ENCODE measurements around the gene IFNA6.

The IFNA6 gene

DNA sequence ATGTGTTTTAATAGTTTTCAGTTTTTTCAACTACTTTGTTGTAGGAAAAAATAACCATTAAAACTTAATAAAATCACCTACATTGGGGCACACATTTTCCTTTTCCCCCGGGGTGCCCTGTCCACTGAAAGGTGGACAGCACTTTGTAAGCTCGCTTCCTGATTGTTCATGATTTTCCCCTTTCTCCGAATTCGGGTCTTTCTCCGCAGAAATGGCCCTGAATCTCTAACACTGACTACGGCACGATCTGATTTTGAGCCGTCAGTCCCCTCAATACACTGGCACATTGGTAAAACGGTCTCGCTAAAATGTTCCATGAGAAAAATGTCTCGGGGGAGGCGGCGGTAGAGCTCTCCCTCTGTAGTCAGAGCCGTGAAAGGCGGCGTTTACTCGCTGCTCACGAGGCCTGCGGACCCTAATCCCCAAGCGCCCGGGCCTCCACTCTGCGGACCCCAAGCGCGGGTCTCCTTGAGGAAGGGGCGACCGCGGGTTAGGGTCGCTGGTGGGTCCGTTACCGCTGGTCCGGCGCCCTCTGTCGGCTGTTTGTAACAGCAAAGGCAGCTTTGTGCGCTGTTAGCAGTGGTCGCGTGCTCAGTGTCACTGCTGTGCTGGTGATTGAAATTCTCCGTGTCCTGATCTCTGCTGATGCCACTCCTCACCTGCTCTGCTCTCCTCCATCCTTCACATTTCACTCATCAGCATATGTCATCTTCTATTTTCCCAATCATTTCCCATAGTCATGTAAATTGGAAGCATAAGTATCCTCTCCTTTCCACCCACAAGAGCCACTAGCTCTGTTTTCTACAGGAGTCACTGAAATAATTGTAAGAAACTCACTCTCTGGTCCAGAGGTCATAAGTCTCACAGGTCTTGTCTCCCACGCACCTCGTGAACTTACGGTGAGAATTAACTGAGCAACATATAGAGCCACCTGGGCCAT is 45.4 kb upstream of the IFNA6 start:
- DNase-seq (ENCODE audit: low read depth in 1 of 2, low spot score in 1 of 2): peak in 1 of 2 experiments; percentile 25

DNA sequence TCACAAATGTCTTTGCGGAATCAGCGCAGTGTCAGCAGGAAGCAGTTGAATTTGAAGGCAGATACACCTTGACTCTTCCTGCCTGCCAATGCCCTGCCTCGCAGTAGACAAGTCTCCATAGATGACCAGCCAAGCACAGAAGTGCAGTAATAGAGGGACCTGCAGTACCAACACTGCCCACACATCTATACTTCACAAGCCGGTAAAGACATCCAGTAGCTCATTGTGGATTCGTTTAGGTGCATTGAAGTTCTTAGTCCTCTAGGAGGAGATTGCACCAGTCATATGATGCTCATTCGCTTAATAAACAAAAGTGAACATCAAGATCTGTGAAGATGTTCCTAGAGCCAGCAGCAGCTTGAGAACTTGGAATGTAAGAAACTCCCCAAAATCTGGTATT is 41.6 kb upstream of the IFNA6 start:
- no peak for DNase-seq (ENCODE audit: low read depth in 1 of 2, low spot score in 1 of 2)

More for the DNA sequence above, 45.4 kb upstream of the IFNA6 start:
- H3K27ac ChIP-seq (replicated peaks): no peak overlapping the region
- H3K4me3 ChIP-seq (replicated peaks; ENCODE audit: insufficient read depth, low read length): peak overlapping the region; percentile 55
- H3K27me3 ChIP-seq (ENCODE audit: insufficient read depth, poor library complexity, severe bottlenecking): no peaks in the 10 kb centered on the region
- no peak for TF ChIP-seq GABPA (IDR thresholded peaks at IDR 0.05; ENCODE audit: low read depth)
- TF ChIP-seq, protein P1, sequence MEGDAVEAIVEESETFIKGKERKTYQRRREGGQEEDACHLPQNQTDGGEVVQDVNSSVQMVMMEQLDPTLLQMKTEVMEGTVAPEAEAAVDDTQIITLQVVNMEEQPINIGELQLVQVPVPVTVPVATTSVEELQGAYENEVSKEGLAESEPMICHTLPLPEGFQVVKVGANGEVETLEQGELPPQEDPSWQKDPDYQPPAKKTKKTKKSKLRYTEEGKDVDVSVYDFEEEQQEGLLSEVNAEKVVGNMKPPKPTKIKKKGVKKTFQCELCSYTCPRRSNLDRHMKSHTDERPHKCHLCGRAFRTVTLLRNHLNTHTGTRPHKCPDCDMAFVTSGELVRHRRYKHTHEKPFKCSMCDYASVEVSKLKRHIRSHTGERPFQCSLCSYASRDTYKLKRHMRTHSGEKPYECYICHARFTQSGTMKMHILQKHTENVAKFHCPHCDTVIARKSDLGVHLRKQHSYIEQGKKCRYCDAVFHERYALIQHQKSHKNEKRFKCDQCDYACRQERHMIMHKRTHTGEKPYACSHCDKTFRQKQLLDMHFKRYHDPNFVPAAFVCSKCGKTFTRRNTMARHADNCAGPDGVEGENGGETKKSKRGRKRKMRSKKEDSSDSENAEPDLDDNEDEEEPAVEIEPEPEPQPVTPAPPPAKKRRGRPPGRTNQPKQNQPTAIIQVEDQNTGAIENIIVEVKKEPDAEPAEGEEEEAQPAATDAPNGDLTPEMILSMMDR (IDR thresholded peaks at IDR 0.05; ENCODE audit: insufficient read depth, low read length): peak; percentile 31

DNA sequence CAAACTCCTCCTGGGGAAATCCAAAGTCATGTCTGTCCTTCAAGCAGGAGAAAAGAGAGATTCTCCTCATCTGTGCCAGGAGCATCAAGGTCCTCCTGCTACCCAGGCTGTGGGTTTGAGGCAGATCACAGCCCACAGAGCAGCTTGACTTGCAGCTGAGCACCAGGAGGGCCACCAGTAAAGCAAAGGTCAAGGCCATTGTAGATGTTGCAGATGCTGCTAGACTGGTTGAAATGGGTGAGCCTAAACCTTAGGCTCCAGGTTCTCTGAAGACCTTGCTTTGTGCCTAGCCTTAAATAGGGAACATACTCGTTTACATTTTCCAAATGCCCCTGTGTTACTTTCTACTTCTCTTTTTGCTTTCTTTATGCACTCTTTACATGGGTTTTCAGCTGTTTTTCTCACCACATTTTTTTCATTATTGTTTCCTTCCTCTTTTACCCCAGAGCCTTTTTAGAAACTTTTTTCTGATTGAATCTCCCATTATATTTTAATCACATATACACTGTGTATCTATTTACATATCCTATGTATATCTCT is 34.5 kb upstream of the IFNA6 start, which contains the start of gene IFNA2:
Gene IFNA2 (minus strand): TSS at position 268 of the 540 bp plus-strand sequence. CDS start 69 bp downstream, at position 199.
- Histone ChIP-seq H3K27me3 (ENCODE audit: insufficient read depth, poor library complexity, severe bottlenecking) (no peaks in the 10 kb centered on the region), H3K27ac (replicated peaks) (no peak within 1 kb of the TSS), H3K4me3 (replicated peaks; ENCODE audit: insufficient read depth, low read length) (no peak within 1 kb of the TSS)
- TF ChIP-seq, protein P1 (IDR thresholded peaks at IDR 0.05; ENCODE audit: insufficient read depth, low read length): no peak
- TF ChIP-seq SPI1 (IDR thresholded peaks at IDR 0.05; ENCODE audit: borderline replicate concordance, low read depth): peak; percentile 39; the same call in 1 of the 2 replicates
- peak in 1 of 2 experiments; percentile 28 for DNase-seq (ENCODE audit: low read depth in 1 of 2, low spot score in 1 of 2)

More for the DNA sequence above, 41.6 kb upstream of the IFNA6 start:
- TF ChIP-seq GABPA (IDR thresholded peaks at IDR 0.05; ENCODE audit: low read depth) (no peak), POLR2AphosphoS5 (IDR thresholded peaks at IDR 0.05; ENCODE audit: low read depth) (no peak), SPI1 (IDR thresholded peaks at IDR 0.05; ENCODE audit: borderline replicate concordance, low read depth) (no peak)
- TF ChIP-seq, protein P2, sequence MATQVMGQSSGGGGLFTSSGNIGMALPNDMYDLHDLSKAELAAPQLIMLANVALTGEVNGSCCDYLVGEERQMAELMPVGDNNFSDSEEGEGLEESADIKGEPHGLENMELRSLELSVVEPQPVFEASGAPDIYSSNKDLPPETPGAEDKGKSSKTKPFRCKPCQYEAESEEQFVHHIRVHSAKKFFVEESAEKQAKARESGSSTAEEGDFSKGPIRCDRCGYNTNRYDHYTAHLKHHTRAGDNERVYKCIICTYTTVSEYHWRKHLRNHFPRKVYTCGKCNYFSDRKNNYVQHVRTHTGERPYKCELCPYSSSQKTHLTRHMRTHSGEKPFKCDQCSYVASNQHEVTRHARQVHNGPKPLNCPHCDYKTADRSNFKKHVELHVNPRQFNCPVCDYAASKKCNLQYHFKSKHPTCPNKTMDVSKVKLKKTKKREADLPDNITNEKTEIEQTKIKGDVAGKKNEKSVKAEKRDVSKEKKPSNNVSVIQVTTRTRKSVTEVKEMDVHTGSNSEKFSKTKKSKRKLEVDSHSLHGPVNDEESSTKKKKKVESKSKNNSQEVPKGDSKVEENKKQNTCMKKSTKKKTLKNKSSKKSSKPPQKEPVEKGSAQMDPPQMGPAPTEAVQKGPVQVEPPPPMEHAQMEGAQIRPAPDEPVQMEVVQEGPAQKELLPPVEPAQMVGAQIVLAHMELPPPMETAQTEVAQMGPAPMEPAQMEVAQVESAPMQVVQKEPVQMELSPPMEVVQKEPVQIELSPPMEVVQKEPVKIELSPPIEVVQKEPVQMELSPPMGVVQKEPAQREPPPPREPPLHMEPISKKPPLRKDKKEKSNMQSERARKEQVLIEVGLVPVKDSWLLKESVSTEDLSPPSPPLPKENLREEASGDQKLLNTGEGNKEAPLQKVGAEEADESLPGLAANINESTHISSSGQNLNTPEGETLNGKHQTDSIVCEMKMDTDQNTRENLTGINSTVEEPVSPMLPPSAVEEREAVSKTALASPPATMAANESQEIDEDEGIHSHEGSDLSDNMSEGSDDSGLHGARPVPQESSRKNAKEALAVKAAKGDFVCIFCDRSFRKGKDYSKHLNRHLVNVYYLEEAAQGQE (IDR thresholded peaks at IDR 0.05; ENCODE audit: insufficient replicate concordance, low read depth): no peak
- TF ChIP-seq, protein P1 (IDR thresholded peaks at IDR 0.05; ENCODE audit: insufficient read depth, low read length): no peak
- H3K4me3 ChIP-seq (replicated peaks; ENCODE audit: insufficient read depth, low read length): no peak overlapping the region
- no peak overlapping the region for H3K27ac ChIP-seq (replicated peaks)
- H3K27me3 ChIP-seq (ENCODE audit: insufficient read depth, poor library complexity, severe bottlenecking): no peaks in the 10 kb centered on the region

DNA sequence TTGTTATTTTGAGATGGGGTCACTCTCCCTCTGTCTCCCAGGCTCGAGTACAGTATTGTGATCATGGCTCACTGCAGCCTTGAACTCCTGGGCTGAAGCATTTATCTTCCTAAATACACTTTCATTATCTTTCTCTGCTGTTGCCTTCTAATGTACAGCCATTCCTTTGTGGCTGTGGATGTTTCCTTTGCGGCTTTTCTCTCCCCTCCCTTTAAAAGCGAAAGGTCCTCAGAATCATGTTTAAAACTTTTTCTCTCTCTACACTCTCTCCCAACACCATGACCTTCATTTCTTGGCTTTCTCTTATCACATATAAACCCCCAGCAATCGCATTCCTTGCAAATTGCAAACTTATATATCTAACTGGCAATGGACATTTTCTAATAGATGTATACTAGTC is 32.9 kb upstream of the IFNA6 start:
- H3K4me3 ChIP-seq (replicated peaks; ENCODE audit: insufficient read depth, low read length): no peak overlapping the region
- H3K27me3 ChIP-seq (ENCODE audit: insufficient read depth, poor library complexity, severe bottlenecking): no peaks in the 10 kb centered on the region
- no peak for DNase-seq (ENCODE audit: low read depth in 1 of 2, low spot score in 1 of 2)

More for the DNA sequence above, 32.9 kb upstream of the IFNA6 start:
- TF ChIP-seq SPI1 (IDR thresholded peaks at IDR 0.05; ENCODE audit: borderline replicate concordance, low read depth): no peak
- TF ChIP-seq, protein P2 (IDR thresholded peaks at IDR 0.05; ENCODE audit: insufficient replicate concordance, low read depth): no peak
- TF ChIP-seq, protein P1 (IDR thresholded peaks at IDR 0.05; ENCODE audit: insufficient read depth, low read length): no peak
- H3K27ac ChIP-seq (replicated peaks): no peak overlapping the region

Data from HL-60 (cell line).